NCI-H146 treated with DMSO at 0.1 percent for 48 hours (cell line): ENCODE measurements around the gene ONECUT3.
"Not testable (repeated sequence)": the region's sequence is repeated elsewhere in the genome, so short reads cannot be mapped to it uniquely, and the experiment has no call there.

Experiments used
- DNase-seq: peaks from one replicate; lab custom pipeline; 2025; ENCODE audit not compliant: unreplicated experiment; lab: John Stamatoyannopoulos, UW

Gene ONECUT3

GRCh38 chr19:1752757-1753728, at the start of gene ONECUT3:
Gene ONECUT3 (plus strand): TSS chr19:1753506. CDS start chr19:1753663, 157 bp downstream.
- DNase-seq, result no peak

- DNase-seq, result no peak
Observed at GRCh38 chr19:1704339-1704738, 49.0 kb upstream of the ONECUT3 start.

GRCh38 chr19:1705367-1705766, 47.9 kb upstream of the ONECUT3 start:
- DNase-seq, result no peak

GRCh38 chr19:1706646-1707045, 46.7 kb upstream of the ONECUT3 start:
- DNase-seq, result not testable (repeated sequence)

- no peak for DNase-seq
Observed at GRCh38 chr19:1707240-1707639, 46.1 kb upstream of the ONECUT3 start.

- no peak for DNase-seq
Observed at GRCh38 chr19:1713170-1713569, 40.1 kb upstream of the ONECUT3 start.

- DNase-seq, result no peak
Observed at GRCh38 chr19:1715540-1715939, 37.8 kb upstream of the ONECUT3 start.

- DNase-seq, result no peak
Observed at GRCh38 chr19:1717200-1717969, 35.9 kb upstream of the ONECUT3 start.

GRCh38 chr19:1717970-1718264, 35.4 kb upstream of the ONECUT3 start:
- DNase-seq, result no peak

GRCh38 chr19:1718420-1719291, 34.6 kb upstream of the ONECUT3 start:
- DNase-seq, result no peak

GRCh38 chr19:1719519-1719918, 33.8 kb upstream of the ONECUT3 start:
- DNase-seq, result no peak

- no peak for DNase-seq
Observed at GRCh38 chr19:1720237-1720636, 33.1 kb upstream of the ONECUT3 start.

- peak; percentile 15 for DNase-seq
Observed at GRCh38 chr19:1725100-1726064, 27.9 kb upstream of the ONECUT3 start.

- no peak for DNase-seq
Observed at GRCh38 chr19:1728816-1729567, 24.3 kb upstream of the ONECUT3 start.

GRCh38 chr19:1729568-1729925, 23.8 kb upstream of the ONECUT3 start:
- no peak for DNase-seq

- DNase-seq, result no peak
Observed at GRCh38 chr19:1730157-1730556, 23.1 kb upstream of the ONECUT3 start.

GRCh38 chr19:1734321-1734966, 18.9 kb upstream of the ONECUT3 start:
- DNase-seq, result no peak

- no peak for DNase-seq
Observed at GRCh38 chr19:1736280-1736679, 17.0 kb upstream of the ONECUT3 start.

- DNase-seq, result no peak
Observed at GRCh38 chr19:1736927-1737326, 16.4 kb upstream of the ONECUT3 start.
